ENCODE measurements around the gene MAP3K19.

Gene MAP3K19

GRCh38 chr2:134919341-134920210, 127.7 kb downstream of the MAP3K19 start:
- peak; percentile 15 to 79 (median 67) for DNase-seq

GRCh38 chr2:134918526-134919340, 128.5 kb downstream of the MAP3K19 start, which contains the start of gene CCNT2:
Gene CCNT2 (plus strand): TSS chr2:134918822. CDS start chr2:134918855, 33 bp downstream.
- peak; percentile 93 to 99 (median 98) for DNase-seq

GRCh38 chr2:134917888-134918525, 129.2 kb downstream of the MAP3K19 start:
- peak; percentile 87 to 97 (median 96) for DNase-seq

GRCh38 chr2:134917360-134917865, 129.8 kb downstream of the MAP3K19 start:
- DNase-seq, result peak in 2 of 3 experiments; percentile 48 to 72
